ENCODE measurements around the gene EHMT1. TPM values are rescaled to one million over a fixed set of nuclear protein-coding genes. Genes with fewer than 3 reads are reported as not detected.
A peak's percentile ranks its signal among the peaks of the same experiment; 100 is the strongest.

The EHMT1 gene
- total RNA-seq, 4 donors from 2014 or later, result 77.2 to 300 (median 161) TPM

DNA sequence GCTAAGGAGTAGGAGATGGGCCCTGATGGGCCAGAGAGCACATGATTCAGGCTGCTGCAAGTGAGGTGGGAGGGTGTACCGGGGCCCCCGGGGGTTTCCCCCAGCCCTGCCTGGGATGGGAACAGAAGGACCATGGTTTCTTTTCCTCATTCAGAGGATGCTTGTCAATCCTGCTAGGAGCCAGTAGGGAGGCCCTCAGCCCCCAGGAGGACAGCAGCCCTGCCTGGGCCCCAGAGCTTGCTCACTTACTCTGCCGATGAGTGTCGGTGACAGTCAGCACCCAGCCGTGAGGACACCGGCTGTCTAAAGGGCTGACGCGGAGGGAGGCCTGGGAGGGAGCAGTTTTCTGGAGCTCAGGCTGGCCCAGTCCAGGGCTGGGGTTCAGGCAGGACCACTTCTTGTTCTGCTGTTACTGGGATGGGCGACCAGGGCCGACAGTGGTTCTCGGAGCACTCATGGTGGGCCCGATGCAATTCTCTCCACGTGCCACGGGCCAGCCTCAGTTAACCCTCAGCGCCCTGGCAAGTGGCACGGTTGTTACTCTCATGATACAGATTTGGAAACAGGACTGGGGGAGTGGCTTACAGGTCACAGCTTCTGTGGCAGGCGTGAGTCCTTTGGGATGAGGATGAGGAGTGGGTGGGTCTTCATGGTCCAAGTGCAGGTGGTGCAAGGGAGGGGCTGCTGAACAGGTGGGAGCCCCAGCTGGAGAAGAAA, 11.5 kb upstream of the EHMT1 start:
- Histone ChIP-seq H3K4me3 (peak overlapping the region; percentile 95 to 100 (median 98)), H3K27ac (peak overlapping the region in 3 of 4 donors; percentile 92 to 99 (median 99)), H3K27me3 (no peaks in the 10 kb centered on the region), H3K36me3 (peaks cover 0 to 8% (median 0%) of the 10 kb centered on the region in 3 donors), H3K4me1 (peaks cover 7 to 52% (median 24%) of the 10 kb centered on the region in 4 donors), H3K9me3 (no peaks in the 10 kb centered on the region)
- no peak for DNase-seq
- TF ChIP-seq, protein P1, sequence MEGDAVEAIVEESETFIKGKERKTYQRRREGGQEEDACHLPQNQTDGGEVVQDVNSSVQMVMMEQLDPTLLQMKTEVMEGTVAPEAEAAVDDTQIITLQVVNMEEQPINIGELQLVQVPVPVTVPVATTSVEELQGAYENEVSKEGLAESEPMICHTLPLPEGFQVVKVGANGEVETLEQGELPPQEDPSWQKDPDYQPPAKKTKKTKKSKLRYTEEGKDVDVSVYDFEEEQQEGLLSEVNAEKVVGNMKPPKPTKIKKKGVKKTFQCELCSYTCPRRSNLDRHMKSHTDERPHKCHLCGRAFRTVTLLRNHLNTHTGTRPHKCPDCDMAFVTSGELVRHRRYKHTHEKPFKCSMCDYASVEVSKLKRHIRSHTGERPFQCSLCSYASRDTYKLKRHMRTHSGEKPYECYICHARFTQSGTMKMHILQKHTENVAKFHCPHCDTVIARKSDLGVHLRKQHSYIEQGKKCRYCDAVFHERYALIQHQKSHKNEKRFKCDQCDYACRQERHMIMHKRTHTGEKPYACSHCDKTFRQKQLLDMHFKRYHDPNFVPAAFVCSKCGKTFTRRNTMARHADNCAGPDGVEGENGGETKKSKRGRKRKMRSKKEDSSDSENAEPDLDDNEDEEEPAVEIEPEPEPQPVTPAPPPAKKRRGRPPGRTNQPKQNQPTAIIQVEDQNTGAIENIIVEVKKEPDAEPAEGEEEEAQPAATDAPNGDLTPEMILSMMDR (IDR thresholded peaks at IDR 0.05), result no peak
- no peak for TF ChIP-seq POLR2A (IDR thresholded peaks at IDR 0.05)

DNA sequence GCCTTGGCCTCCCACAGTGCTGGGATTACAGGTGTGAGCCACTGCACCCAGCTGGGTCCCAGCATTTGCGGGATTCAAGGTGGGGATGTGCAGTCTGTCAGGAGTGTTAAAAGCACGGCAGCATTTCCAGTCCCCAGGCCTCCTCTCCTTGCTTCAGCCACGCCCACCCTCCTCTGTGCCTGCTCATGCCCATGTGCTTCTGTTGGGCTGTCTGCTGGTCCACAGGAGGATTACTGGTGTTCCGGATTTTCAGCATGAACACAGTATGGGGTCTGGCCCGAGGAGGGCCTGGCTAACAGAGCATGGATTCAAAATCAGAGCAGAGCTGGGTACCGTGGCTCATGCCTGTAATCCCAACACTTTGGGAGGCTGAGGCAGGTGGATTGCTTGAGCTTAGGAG, 7.9 kb upstream of the EHMT1 start:
- peak overlapping the region in 3 of 4 donors; percentile 85 to 96 (median 94) for H3K27ac ChIP-seq

DNA sequence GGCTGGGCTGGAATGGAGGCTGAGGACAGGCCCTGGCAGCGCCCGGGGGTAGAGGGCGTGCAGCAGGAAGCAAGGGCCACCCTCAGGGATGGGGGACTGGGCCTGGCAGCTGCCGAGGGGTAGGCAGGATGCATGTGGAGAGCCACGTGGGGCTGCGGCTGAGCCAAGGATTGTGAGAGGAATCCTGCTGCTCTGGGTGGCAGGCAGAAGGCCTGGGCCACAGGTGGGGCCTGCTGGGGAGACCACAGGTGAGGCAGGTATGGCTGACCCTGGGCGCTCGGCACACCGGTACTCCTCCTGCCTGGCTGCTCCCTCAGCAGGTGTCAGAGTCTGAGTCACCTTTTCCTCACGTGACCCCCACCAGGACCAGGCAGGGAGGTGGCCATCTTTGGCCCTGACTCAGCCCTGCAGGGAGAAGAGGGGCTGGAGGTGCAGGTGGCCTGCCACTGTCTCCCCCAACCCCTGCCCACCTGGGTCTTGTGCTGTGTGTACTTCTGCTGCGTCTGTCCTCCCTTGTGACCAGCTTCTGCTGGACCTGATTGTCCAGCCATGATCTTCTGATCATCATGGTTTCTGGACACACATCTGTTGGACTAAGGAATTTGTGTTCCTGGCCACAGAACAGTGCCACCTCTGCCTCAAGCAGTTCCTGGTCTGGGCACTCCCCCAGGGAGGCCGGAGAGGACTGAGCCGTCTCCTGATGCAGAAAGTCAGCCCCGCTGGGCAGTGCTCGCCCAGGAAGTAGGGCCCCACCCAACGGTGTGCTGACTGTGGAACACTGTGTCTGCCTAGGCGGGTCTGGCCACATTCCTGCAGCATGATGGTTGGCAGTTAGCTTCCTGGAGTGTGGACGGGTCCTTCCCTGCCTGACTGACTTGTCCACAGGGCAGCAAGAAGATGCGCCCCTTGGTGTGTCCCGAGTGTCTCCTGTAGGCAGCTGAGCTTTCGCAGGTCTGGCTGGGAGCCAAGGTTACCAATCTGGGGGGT, 6.9 kb upstream of the EHMT1 start:
- H3K27me3 ChIP-seq, result no peaks in the 10 kb centered on the region
- DNase-seq, result peak in 2 of 3 donors; percentile 93 to 94
- no peaks in the 10 kb centered on the region for H3K9me3 ChIP-seq
- peaks cover 0 to 41% (median 0%) of the 10 kb centered on the region in 3 donors for H3K36me3 ChIP-seq
- H3K4me1 ChIP-seq, result peaks cover 7 to 54% (median 14%) of the 10 kb centered on the region in 4 donors
- peak overlapping the region in 2 of 4 donors; percentile 30 for H3K4me3 ChIP-seq
- H3K27ac ChIP-seq, result peak overlapping the region in 3 of 4 donors; percentile 85 to 96 (median 94)
- TF ChIP-seq, protein P1 (IDR thresholded peaks at IDR 0.05), result no peak
- peak; percentile 73 to 90 for TF ChIP-seq POLR2A (IDR thresholded peaks at IDR 0.05)

More for the DNA sequence above, 7.9 kb upstream of the EHMT1 start:
- no peaks in the 10 kb centered on the region for H3K9me3 ChIP-seq
- H3K27me3 ChIP-seq, result no peaks in the 10 kb centered on the region
- H3K4me3 ChIP-seq, result no peak overlapping the region
- peaks cover 13 to 58% (median 19%) of the 10 kb centered on the region in 4 donors for H3K4me1 ChIP-seq
- peaks cover 0 to 36% (median 0%) of the 10 kb centered on the region in 3 donors for H3K36me3 ChIP-seq
- no peak for DNase-seq
- TF ChIP-seq POLR2A (IDR thresholded peaks at IDR 0.05), result no peak

DNA sequence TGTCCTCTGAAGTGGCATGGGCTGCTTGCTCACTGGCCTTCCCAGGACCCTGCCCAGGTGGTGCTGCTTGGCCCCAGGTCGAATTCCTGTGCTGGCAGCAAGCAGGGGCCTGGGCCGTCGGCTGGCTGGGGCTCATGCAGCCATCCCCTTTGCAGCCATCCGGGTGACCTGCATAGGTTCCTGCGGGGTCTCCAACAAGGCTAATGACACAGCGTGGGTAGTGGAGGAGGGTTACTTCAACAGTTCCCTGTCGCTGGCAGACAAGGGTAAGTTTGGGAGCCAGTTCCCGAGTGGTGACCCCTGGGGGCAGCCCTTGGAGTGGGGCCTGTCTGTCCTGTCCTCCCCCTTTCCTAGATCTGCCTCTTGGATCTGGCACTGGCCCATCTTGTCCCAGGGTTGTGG, 6.1 kb upstream of the EHMT1 start:
- Histone ChIP-seq H3K4me1 (peaks cover 2 to 54% (median 15%) of the 10 kb centered on the region in 4 donors), H3K27me3 (no peaks in the 10 kb centered on the region), H3K36me3 (peaks cover 0 to 41% (median 0%) of the 10 kb centered on the region in 3 donors), H3K27ac (peak overlapping the region in 3 of 4 donors; percentile 85 to 96 (median 94)), H3K9me3 (no peaks in the 10 kb centered on the region), H3K4me3 (peak overlapping the region in 2 of 4 donors; percentile 25 to 30)
- DNase-seq, result no peak
- TF ChIP-seq, protein P1 (IDR thresholded peaks at IDR 0.05), result no peak
- no peak for TF ChIP-seq POLR2A (IDR thresholded peaks at IDR 0.05)

DNA sequence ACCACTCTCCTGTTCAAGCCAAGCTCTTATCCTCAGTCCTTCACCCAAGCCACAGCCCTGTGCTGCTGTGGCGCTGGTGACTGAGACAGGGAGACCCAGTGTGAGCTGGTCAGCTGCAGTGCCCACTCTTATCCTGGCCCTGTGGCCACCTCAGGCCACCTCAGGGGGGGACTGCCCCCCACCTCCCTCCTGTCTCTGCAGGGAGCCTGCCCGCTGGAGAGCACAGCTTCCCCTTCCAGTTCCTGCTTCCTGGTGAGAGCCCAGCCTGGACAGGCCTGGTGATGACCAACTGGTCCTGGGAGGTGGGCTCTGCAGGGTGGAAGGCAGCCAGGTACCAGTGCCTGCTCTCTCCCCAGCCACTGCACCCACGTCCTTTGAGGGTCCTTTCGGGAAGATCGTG, 5.5 kb upstream of the EHMT1 start:
- Histone ChIP-seq H3K4me3 (peak overlapping the region in 1 of 4 donors; percentile 25), H3K27me3 (no peaks in the 10 kb centered on the region), H3K4me1 (peaks cover 7 to 54% (median 17%) of the 10 kb centered on the region in 4 donors), H3K27ac (peak overlapping the region in 3 of 4 donors; percentile 85 to 96 (median 94)), H3K36me3 (peaks cover 0 to 41% (median 0%) of the 10 kb centered on the region in 3 donors), H3K9me3 (no peaks in the 10 kb centered on the region)
- TF ChIP-seq POLR2A (IDR thresholded peaks at IDR 0.05), result no peak
- TF ChIP-seq, protein P1 (IDR thresholded peaks at IDR 0.05), result no peak
- no peak for DNase-seq

All from Peyer's patch (tissue), 4 donors.